Measurements from ENCODE around the gene WDR55. TPM values are rescaled to one million over a fixed set of nuclear protein-coding genes. Genes with fewer than 3 reads are reported as not detected.
A peak's percentile ranks its signal among the peaks of the same experiment; 100 is the strongest.
"Not testable (repeated sequence)": the region's sequence is repeated elsewhere in the genome, so short reads cannot be mapped to it uniquely, and the experiment has no call there.

The WDR55 gene
- polyA plus RNA-seq, 2 of the 4 experiments (the other 2 are of a cell fraction), result 23.3 to 36.2 TPM

DNA sequence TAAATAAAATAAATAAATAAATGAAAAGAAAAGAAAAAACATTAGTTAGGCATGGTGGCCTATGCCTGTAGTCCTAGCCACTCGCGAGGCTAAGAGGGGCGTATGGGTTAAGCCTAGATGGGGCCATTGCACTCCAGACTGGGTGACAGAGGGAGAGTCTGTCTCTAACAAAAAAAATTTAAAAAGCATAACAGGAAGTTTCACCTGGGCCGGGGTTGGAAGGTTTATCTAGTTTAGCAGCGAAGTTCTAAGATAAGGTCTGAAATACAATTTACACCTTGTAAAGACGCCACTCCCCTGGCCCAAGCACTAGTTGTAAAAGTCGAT lies 53.5 kb downstream of the WDR55 start:
- CTCF ChIA-PET, result interaction anchor here (0.7 to 3.8 kb wide), 9 partner anchors 8 to 372 kb away, joined by 3 to 22 read pairs (median 4); partner anchors contain the start of genes HBEGF and SLC4A9
- POLR2A ChIA-PET, result interaction anchor here (1.2 to 2.3 kb wide), 7 partner anchors 8 to 372 kb away, joined by 5 to 20 read pairs (median 14); partner anchors contain the start of genes ANKHD1, HARS1, HARS2 and HBEGF
- DNase-seq (ENCODE audit: low read depth in 1 of 2, low spot score in 1 of 2) (no peak), FAIRE-seq (no peak), ATAC-seq (peak; percentile 18 to 47)
- Histone ChIP-seq H3K4me2 (peak overlapping the region; percentile 82), H3K4me3 (peak overlapping the region; percentile 44), H3K4me1 (no peaks in the 10 kb centered on the region), H3K9me3 (no peaks in the 10 kb centered on the region), H3K27ac (peak overlapping the region; percentile 84 to 92)
- WGBS (ENCODE audit: missing lambda C conversion rate), result 25% methylated on average over 7 of the region's 7 CpGs
- TF ChIP-seq HDAC2 (IDR thresholded peaks at IDR 0.05) (no peak), HOXB13 (CRISPR knock-in tag; IDR thresholded peaks at IDR 0.05; ENCODE audit: low read depth) (no peak), RCOR1 (IDR thresholded peaks at IDR 0.05; ENCODE audit: low read depth, low read length) (no peak), MYC (IDR thresholded peaks at IDR 0.05; ENCODE audit: borderline replicate concordance, low read length) (no peak), JUNB (IDR thresholded peaks at IDR 0.05) (no peak), CHD4 (IDR thresholded peaks at IDR 0.05; ENCODE audit: borderline replicate concordance) (no peak), SMC3 (IDR thresholded peaks at IDR 0.05) (no peak), ZFP36 (IDR thresholded peaks at IDR 0.05; ENCODE audit: borderline replicate concordance, partially characterized antibody) (no peak), ZC3H11A (IDR thresholded peaks at IDR 0.05) (no peak), JUN (IDR thresholded peaks at IDR 0.05) (no peak)
- TF ChIP-seq, protein P1, sequence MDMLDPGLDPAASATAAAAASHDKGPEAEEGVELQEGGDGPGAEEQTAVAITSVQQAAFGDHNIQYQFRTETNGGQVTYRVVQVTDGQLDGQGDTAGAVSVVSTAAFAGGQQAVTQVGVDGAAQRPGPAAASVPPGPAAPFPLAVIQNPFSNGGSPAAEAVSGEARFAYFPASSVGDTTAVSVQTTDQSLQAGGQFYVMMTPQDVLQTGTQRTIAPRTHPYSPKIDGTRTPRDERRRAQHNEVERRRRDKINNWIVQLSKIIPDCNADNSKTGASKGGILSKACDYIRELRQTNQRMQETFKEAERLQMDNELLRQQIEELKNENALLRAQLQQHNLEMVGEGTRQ (IDR thresholded peaks at IDR 0.05), result no peak
- TF ChIP-seq, protein P2, sequence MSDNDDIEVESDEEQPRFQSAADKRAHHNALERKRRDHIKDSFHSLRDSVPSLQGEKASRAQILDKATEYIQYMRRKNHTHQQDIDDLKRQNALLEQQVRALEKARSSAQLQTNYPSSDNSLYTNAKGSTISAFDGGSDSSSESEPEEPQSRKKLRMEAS (IDR thresholded peaks at IDR 0.05), result no peak

DNA sequence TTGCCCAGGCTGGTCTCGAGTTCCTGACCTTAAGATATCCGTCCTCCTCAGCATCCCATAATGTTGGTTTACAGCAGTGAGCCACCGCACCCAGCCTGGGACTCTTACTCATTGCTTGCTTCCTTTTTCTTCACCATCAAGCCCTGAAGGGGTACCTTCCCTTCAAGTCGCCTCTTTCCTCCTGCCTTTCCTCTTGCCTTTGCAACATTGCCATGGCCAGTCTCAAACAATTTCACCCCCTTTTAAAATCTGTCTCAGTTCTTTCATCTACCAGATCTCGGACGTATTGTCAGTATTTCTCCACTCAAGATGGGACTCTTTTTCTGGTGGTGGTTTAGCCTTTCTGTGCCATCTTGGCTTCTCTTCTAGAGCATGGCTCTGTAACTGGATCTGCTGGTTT lies 56.0 kb downstream of the WDR55 start:
- ChIA-PET POLR2A (interaction anchor here (0.9 to 1.0 kb wide), 2 partner anchors 30 kb away, joined by 3 read pairs; partner anchors contain the start of genes HARS1 and HARS2), CTCF (interaction anchor here (0.6 to 3.8 kb wide), 19 partner anchors 9 to 648 kb away, joined by 3 to 28 read pairs (median 5); partner anchors contain the start of genes EIF4EBP3, HBEGF, IK and NDUFA2)
- WGBS (ENCODE audit: missing lambda C conversion rate), result 25% methylated on average over 6 of the region's 6 CpGs
- H3K9me3 ChIP-seq, H3K4me1 ChIP-seq, H3K27ac ChIP-seq, ATAC-seq, FAIRE-seq: not testable (repeated sequence)
- H3K4me3 ChIP-seq, result peak overlapping the region; percentile 44; the same call in 1 of the 3 replicates
- peak overlapping the region; percentile 56 for H3K4me2 ChIP-seq
- peak in 1 of 2 experiments; percentile 33 for DNase-seq (ENCODE audit: low read depth in 1 of 2, low spot score in 1 of 2)

DNA sequence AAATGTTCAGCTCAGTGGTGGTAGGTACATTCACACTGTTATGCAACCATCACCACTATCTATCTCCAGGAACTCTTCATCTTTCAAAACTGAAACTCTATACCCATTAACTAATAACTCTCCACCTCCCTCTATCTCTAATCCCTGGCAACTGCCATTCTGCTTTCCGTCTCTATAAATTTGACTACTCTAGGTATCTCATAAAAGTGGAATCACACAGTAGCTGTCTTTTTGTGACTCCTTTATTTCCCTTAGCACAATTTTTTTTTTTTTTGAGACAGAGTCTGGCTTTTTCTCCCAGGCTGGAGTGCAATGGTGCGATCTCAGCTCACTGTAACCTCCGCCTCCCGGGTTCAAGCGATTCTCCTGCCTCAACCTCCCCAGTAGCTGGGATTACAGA lies 56.7 kb downstream of the WDR55 start:
- CTCF ChIA-PET, result interaction anchor here (0.6 to 3.8 kb wide), 7 partner anchors 31 to 649 kb away, joined by 3 to 28 read pairs (median 4); partner anchors contain the start of gene SLC4A9
- not testable (repeated sequence) for DNase-seq (ENCODE audit: low read depth in 1 of 2, low spot score in 1 of 2); H3K4me1 ChIP-seq; H3K4me3 ChIP-seq; FAIRE-seq; H3K4me2 ChIP-seq; H3K27ac ChIP-seq; H3K9me3 ChIP-seq; ATAC-seq
- WGBS (ENCODE audit: missing lambda C conversion rate), result 72% methylated on average over 5 of the region's 5 CpGs
- POLR2A ChIA-PET, result interaction anchor here (1.0 kb wide), 1 partner anchor 30 kb away, joined by 3 read pairs; the partner anchor contains the start of genes HARS1 and HARS2

Small RNA genes within 50 kb of the gene (small RNA-seq; reads per million reads assigned to genes)
- gene VTRNA1-1, result 3.9 to 257 (median 96.0) reads per million in 6 experiments
- 2.6 to 6,496 (median 797) reads per million in 6 experiments for gene VTRNA1-2

Other genes with a start within 250 kb of the WDR55 start
- gene EIF4EBP3, start 117.2 kb upstream of the WDR55 start, polyA plus RNA-seq (2011; rRNA removed), result 2.0 and 2.9 TPM in 2 replicates
- 0.96 to 1.6 TPM (median 1.2 TPM) in 3 replicates for gene EIF4EBP3, start 117.2 kb upstream of the WDR55 start, polyA plus RNA-seq (2017; fragmentation: RNase III; extraction: RNeasy Plus Mini Kit Qiagen cat#74134 plus additional on column Dnase treatment)
- 48.1 and 50.8 TPM in 2 replicates for gene SRA1, start 107.4 kb upstream of the WDR55 start, polyA plus RNA-seq (2011; rRNA removed)
- 28.6 to 32.1 TPM (median 30.3 TPM) in 3 replicates for gene SRA1, start 107.4 kb upstream of the WDR55 start, polyA plus RNA-seq (2017; fragmentation: RNase III; extraction: RNeasy Plus Mini Kit Qiagen cat#74134 plus additional on column Dnase treatment)
- 11.7 and 13.4 TPM in 2 replicates for gene APBB3, start 100.3 kb upstream of the WDR55 start, polyA plus RNA-seq (2011; rRNA removed)
- 7.1 to 10.6 TPM (median 9.4 TPM) in 3 replicates for gene APBB3, start 100.3 kb upstream of the WDR55 start, polyA plus RNA-seq (2017; fragmentation: RNase III; extraction: RNeasy Plus Mini Kit Qiagen cat#74134 plus additional on column Dnase treatment)
- 79.5 and 135 TPM in 2 replicates for gene SLC35A4, start 100.1 kb upstream of the WDR55 start, polyA plus RNA-seq (2011; rRNA removed)
- gene SLC35A4, start 100.1 kb upstream of the WDR55 start, polyA plus RNA-seq (2017; fragmentation: RNase III; extraction: RNeasy Plus Mini Kit Qiagen cat#74134 plus additional on column Dnase treatment), result 62.1 to 70.3 TPM (median 65.6 TPM) in 3 replicates
- gene CD14, start 31.7 kb upstream of the WDR55 start, polyA plus RNA-seq (2011; rRNA removed), result 3.3 and 6.3 TPM in 2 replicates
- 2.0 to 3.5 TPM (median 2.9 TPM) in 3 replicates for gene CD14, start 31.7 kb upstream of the WDR55 start, polyA plus RNA-seq (2017; fragmentation: RNase III; extraction: RNeasy Plus Mini Kit Qiagen cat#74134 plus additional on column Dnase treatment)
- gene TMCO6, start 25.5 kb upstream of the WDR55 start, polyA plus RNA-seq (2011; rRNA removed), result 11.8 and 14.6 TPM in 2 replicates
- 13.3 to 18.1 TPM (median 16.1 TPM) in 3 replicates for gene TMCO6, start 25.5 kb upstream of the WDR55 start, polyA plus RNA-seq (2017; fragmentation: RNase III; extraction: RNeasy Plus Mini Kit Qiagen cat#74134 plus additional on column Dnase treatment)
- 100 and 119 TPM in 2 replicates for gene NDUFA2, start 17.3 kb upstream of the WDR55 start, polyA plus RNA-seq (2011; rRNA removed)
- gene NDUFA2, start 17.3 kb upstream of the WDR55 start, polyA plus RNA-seq (2017; fragmentation: RNase III; extraction: RNeasy Plus Mini Kit Qiagen cat#74134 plus additional on column Dnase treatment), result 175 to 185 TPM (median 180 TPM) in 3 replicates
- gene IK, start 17.1 kb upstream of the WDR55 start, polyA plus RNA-seq (2011; rRNA removed), result 120 and 158 TPM in 2 replicates
- gene IK, start 17.1 kb upstream of the WDR55 start, polyA plus RNA-seq (2017; fragmentation: RNase III; extraction: RNeasy Plus Mini Kit Qiagen cat#74134 plus additional on column Dnase treatment), result 150 to 170 TPM (median 160 TPM) in 3 replicates
- gene DND1, start 8.7 kb downstream of the WDR55 start, polyA plus RNA-seq (2011; rRNA removed), result 0.63 and 0.78 TPM in 2 replicates
- gene DND1, start 8.7 kb downstream of the WDR55 start, polyA plus RNA-seq (2017; fragmentation: RNase III; extraction: RNeasy Plus Mini Kit Qiagen cat#74134 plus additional on column Dnase treatment), result 1.0 to 1.3 TPM (median 1.1 TPM) in 3 replicates
- 73.0 and 80.5 TPM in 2 replicates for gene HARS1, start 26.5 kb downstream of the WDR55 start, polyA plus RNA-seq (2011; rRNA removed)
- 84.4 to 93.7 TPM (median 87.1 TPM) in 3 replicates for gene HARS1, start 26.5 kb downstream of the WDR55 start, polyA plus RNA-seq (2017; fragmentation: RNase III; extraction: RNeasy Plus Mini Kit Qiagen cat#74134 plus additional on column Dnase treatment)
- 46.6 and 55.1 TPM in 2 replicates for gene HARS2, start 26.6 kb downstream of the WDR55 start, polyA plus RNA-seq (2011; rRNA removed)
- gene HARS2, start 26.6 kb downstream of the WDR55 start, polyA plus RNA-seq (2017; fragmentation: RNase III; extraction: RNeasy Plus Mini Kit Qiagen cat#74134 plus additional on column Dnase treatment), result 43.5 to 45.1 TPM (median 44.9 TPM) in 3 replicates
- 62.1 and 90.9 TPM in 2 replicates for gene ZMAT2, start 35.5 kb downstream of the WDR55 start, polyA plus RNA-seq (2011; rRNA removed)
- gene ZMAT2, start 35.5 kb downstream of the WDR55 start, polyA plus RNA-seq (2017; fragmentation: RNase III; extraction: RNeasy Plus Mini Kit Qiagen cat#74134 plus additional on column Dnase treatment), result 208 to 209 TPM (median 209 TPM) in 3 replicates
- 0.37 and 0.52 TPM in 2 replicates for gene PCDHA1, start 121.2 kb downstream of the WDR55 start, polyA plus RNA-seq (2011; rRNA removed)
- gene PCDHA1, start 121.2 kb downstream of the WDR55 start, polyA plus RNA-seq (2017; fragmentation: RNase III; extraction: RNeasy Plus Mini Kit Qiagen cat#74134 plus additional on column Dnase treatment), result 0.12 to 0.18 TPM (median 0.13 TPM) in 3 replicates
- 0.03 and 0.07 TPM in 2 replicates for gene PCDHA2, start 129.9 kb downstream of the WDR55 start, polyA plus RNA-seq (2011; rRNA removed)
- 0.08 TPM in 3 replicates for gene PCDHA2, start 129.9 kb downstream of the WDR55 start, polyA plus RNA-seq (2017; fragmentation: RNase III; extraction: RNeasy Plus Mini Kit Qiagen cat#74134 plus additional on column Dnase treatment)
- gene PCDHA3, start 136.2 kb downstream of the WDR55 start, polyA plus RNA-seq (2011; rRNA removed), result 1.5 and 1.7 TPM in 2 replicates
- gene PCDHA3, start 136.2 kb downstream of the WDR55 start, polyA plus RNA-seq (2017; fragmentation: RNase III; extraction: RNeasy Plus Mini Kit Qiagen cat#74134 plus additional on column Dnase treatment), result 0.84 to 1.0 TPM (median 0.88 TPM) in 3 replicates
- gene PCDHA4, start 142.2 kb downstream of the WDR55 start, polyA plus RNA-seq (2011; rRNA removed), result 2.8 and 3.3 TPM in 2 replicates
- 1.6 to 2.2 TPM (median 1.9 TPM) in 3 replicates for gene PCDHA4, start 142.2 kb downstream of the WDR55 start, polyA plus RNA-seq (2017; fragmentation: RNase III; extraction: RNeasy Plus Mini Kit Qiagen cat#74134 plus additional on column Dnase treatment)
- gene PCDHA5, start 156.7 kb downstream of the WDR55 start, polyA plus RNA-seq (2011; rRNA removed), result 0.32 and 0.62 TPM in 2 replicates
- gene PCDHA5, start 156.7 kb downstream of the WDR55 start, polyA plus RNA-seq (2017; fragmentation: RNase III; extraction: RNeasy Plus Mini Kit Qiagen cat#74134 plus additional on column Dnase treatment), result 0.64 to 0.84 TPM (median 0.78 TPM) in 3 replicates
- gene PCDHA6, start 163.1 kb downstream of the WDR55 start, polyA plus RNA-seq (2011; rRNA removed), result 0.16 TPM in 2 replicates
- gene PCDHA6, start 163.1 kb downstream of the WDR55 start, polyA plus RNA-seq (2017; fragmentation: RNase III; extraction: RNeasy Plus Mini Kit Qiagen cat#74134 plus additional on column Dnase treatment), result 0.03 to 0.07 TPM (median 0.04 TPM) in 3 replicates
- 0.23 and 0.25 TPM in 2 replicates for gene PCDHA7, start 169.4 kb downstream of the WDR55 start, polyA plus RNA-seq (2011; rRNA removed)
- 0.08 to 0.14 TPM (median 0.09 TPM) in 3 replicates for gene PCDHA7, start 169.4 kb downstream of the WDR55 start, polyA plus RNA-seq (2017; fragmentation: RNase III; extraction: RNeasy Plus Mini Kit Qiagen cat#74134 plus additional on column Dnase treatment)
- gene PCDHA8, start 176.3 kb downstream of the WDR55 start, polyA plus RNA-seq (2011; rRNA removed), result 0.12 and 0.16 TPM in 2 replicates
- 0.05 to 0.10 TPM in 2 of 3 replicates, not detected in the other for gene PCDHA8, start 176.3 kb downstream of the WDR55 start, polyA plus RNA-seq (2017; fragmentation: RNase III; extraction: RNeasy Plus Mini Kit Qiagen cat#74134 plus additional on column Dnase treatment)
- gene PCDHA9, start 183.5 kb downstream of the WDR55 start, polyA plus RNA-seq (2011; rRNA removed), result 0.03 and 0.08 TPM in 2 replicates
- 0.01 TPM in 1 of 3 replicates, not detected in the others for gene PCDHA9, start 183.5 kb downstream of the WDR55 start, polyA plus RNA-seq (2017; fragmentation: RNase III; extraction: RNeasy Plus Mini Kit Qiagen cat#74134 plus additional on column Dnase treatment)
- gene PCDHA10, start 191.0 kb downstream of the WDR55 start, polyA plus RNA-seq (2011; rRNA removed), result 0.06 and 0.12 TPM in 2 replicates
- 0.01 TPM in 3 replicates for gene PCDHA10, start 191.0 kb downstream of the WDR55 start, polyA plus RNA-seq (2017; fragmentation: RNase III; extraction: RNeasy Plus Mini Kit Qiagen cat#74134 plus additional on column Dnase treatment)
- gene PCDHA11, start 204.1 kb downstream of the WDR55 start, polyA plus RNA-seq (2011; rRNA removed), result 0.20 and 0.27 TPM in 2 replicates
- 0.08 to 0.16 TPM (median 0.14 TPM) in 3 replicates for gene PCDHA11, start 204.1 kb downstream of the WDR55 start, polyA plus RNA-seq (2017; fragmentation: RNase III; extraction: RNeasy Plus Mini Kit Qiagen cat#74134 plus additional on column Dnase treatment)
- gene PCDHA12, start 210.4 kb downstream of the WDR55 start, polyA plus RNA-seq (2011; rRNA removed), result 2.9 and 3.0 TPM in 2 replicates
- gene PCDHA12, start 210.4 kb downstream of the WDR55 start, polyA plus RNA-seq (2017; fragmentation: RNase III; extraction: RNeasy Plus Mini Kit Qiagen cat#74134 plus additional on column Dnase treatment), result 2.5 TPM in 3 replicates
- gene PCDHA13, start 217.2 kb downstream of the WDR55 start, polyA plus RNA-seq (2011; rRNA removed), result 0.09 and 0.14 TPM in 2 replicates
- gene PCDHA13, start 217.2 kb downstream of the WDR55 start, polyA plus RNA-seq (2017; fragmentation: RNase III; extraction: RNeasy Plus Mini Kit Qiagen cat#74134 plus additional on column Dnase treatment), result not detected in 3 replicates